HG02885 (cell line): Measurements from ENCODE around the gene METTL8.

Experiments
- ATAC-seq: cut with Tn5 transposase; IDR thresholded peaks from one replicate; pipeline ENCODE4 v1.9.1; 2021; ENCODE audit warnings: mild to moderate bottlenecking; ENCODE audit not compliant: unreplicated experiment, poor library complexity

The METTL8 gene

GRCh38 chr2:171347591-171348032 lies 86.2 kb downstream of the METTL8 start:
- ATAC-seq: no peak

DNA sequence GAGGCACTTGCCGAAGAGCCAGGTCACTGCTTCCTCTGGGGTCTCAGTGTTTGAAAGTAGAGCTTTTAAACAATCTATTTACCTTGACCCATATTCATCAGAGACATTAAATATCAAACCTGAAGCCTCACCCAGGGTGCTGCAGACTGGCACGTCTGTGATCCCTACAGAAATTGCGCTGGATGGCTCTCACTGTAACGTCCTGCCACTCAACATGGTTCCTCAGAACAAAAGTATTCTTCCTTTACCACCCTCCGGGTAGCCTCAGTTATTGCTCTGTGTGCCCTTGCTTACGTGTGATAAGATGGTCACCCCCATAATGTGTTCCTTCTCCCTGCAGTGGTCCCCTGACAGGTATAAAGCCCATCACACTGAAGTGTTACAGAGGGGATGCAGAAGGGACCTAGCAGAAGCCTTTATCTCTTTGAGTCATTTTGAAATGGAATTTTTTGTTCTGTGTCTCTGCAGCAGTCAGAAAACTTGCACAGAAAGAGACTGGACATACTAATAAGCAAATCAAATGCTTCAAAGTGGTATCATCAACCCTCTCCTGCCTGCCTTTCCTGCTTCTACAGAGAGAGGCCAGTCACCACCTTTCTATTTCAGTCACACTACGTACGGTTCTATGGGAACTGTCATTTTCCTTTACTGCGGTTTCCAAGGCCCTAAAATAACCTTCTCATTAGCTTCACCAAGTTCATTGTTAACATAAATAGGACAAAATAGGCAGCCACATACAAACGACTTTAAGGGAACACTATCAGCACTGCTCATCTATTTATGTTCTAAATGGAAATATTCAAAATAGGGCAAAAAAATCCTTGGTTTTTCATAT lies 86.8 kb downstream of the METTL8 start:
- peak; percentile 62 for ATAC-seq

DNA sequence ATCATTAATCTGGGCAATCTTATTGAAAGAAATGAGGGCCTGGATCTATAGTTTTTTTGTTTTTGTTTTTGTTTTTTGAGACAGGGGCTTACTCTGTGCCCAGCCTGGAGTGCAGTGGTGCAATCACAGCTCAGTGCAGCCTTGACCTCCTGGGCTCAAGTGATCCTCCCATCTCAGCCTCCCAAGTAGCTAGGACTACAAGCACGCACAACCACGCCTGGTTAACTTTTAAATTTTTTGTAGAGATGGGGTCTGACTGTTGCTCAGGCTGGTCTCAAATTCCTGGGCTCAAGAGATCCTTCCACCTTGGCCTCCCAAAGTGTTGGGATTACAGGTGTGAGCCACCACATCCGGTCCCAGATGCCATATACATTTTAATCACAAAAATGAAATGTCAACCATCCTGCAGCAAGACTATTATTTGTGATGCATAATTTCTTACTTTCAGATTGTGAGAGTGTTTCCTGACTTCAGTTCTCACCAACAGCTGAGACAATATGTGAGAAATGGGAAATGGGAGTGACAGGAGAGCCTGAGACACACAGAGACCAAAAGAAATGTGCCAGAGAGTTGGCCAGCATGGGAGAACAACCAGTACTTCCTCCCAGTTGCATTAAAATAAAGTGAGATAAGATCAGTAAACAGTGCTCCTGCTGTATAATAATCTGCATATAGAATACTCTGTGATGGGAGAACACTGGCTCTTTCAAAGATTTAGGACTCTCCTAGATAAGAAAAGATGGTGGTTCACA lies 87.6 kb downstream of the METTL8 start:
- no peak for ATAC-seq

DNA sequence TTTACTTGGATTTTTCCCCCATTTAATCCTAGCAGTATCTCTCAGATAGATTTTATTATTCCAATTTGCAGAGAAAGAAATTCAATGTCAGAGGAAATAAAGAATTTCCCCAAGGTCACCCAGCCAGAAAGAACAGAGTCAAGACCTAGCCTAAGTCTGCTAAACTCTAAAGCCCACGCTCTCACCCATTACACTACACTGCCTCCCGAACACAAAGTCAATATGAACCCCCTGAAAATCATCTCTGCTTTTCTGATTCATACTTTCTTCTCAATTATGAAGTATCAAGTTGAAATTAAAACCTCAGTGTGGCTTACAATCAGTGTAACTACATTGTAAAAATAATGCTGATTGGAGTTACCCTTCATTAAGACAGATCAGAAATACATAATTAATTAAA lies 89.6 kb downstream of the METTL8 start:
- ATAC-seq: no peak

DNA sequence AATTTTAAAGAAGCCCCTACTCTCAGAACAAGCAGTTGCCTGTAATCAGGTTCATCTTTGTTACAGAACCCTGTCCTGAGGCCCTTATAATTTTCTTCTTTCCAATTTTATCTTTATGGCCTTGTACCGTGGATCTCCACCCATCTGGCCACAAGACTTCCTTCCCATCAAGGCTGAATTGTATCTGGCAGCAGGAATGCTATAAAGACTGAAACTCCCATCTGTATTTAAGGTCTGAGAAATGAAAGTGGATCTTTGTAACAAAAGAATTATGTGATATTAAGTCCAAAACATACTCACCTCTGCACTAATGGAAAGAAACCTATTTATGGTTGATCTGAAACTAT lies 91.8 kb downstream of the METTL8 start:
- no peak for ATAC-seq

GRCh38 chr2:171341394-171342066 lies 92.3 kb downstream of the METTL8 start:
- ATAC-seq: no peak

GRCh38 chr2:171334946-171335345 lies 98.8 kb downstream of the METTL8 start:
- ATAC-seq: no peak

DNA sequence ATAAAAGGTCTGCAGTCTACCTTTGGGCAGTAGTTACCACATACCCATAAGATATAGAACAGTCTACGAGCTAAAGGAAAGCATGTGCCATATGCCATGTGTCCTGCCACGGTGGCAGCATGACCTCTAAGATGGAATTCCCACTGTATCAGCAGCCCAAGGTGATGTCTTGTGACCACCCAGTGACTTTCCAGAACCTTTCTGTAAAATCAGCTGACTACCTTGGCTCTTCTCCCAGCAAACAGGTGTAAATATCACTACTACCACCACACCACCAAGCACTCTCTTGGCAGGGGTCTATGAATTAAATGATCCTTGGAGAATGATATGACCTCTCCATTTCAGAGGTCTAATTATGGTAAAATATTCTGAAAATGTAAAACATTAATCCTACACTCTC lies 99.6 kb downstream of the METTL8 start:
- no peak for ATAC-seq

DNA sequence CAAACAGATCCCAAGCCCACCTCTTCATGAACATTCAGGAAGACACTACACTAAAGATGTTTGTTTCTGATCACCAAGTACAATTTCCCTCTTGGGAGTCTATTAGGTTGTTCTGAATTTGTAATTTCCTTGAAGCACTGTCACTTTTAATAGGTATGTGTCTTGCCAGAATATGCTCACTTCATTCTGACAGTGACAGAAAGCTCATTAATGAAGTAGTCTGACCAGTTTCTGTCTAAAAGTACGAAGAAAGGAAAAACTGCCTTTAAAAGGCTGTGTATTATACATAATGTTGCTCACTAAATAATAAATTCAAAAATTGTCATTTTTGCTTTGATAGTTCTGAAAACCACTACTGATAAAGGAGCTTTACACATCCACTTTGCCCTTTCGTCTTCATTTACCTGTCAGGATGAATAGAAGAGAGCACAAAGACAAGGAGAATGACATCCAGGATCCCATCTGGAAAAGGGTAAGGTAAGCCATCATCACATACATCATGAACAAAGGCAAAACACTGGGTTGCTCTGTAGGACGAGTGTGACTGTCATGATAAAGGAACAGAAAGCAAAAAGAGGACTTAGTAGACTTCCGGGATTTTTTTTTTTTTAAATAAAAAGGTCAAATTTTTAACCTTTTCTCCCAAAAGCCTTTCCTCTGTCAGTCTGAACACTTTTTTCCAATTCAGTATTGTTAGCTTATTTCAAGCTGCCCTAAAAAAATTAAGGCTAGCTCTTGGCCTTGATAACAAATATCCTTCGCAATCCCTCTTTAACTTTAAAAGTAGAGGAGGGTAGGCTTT lies 103.4 kb downstream of the METTL8 start:
- no peak for ATAC-seq

DNA sequence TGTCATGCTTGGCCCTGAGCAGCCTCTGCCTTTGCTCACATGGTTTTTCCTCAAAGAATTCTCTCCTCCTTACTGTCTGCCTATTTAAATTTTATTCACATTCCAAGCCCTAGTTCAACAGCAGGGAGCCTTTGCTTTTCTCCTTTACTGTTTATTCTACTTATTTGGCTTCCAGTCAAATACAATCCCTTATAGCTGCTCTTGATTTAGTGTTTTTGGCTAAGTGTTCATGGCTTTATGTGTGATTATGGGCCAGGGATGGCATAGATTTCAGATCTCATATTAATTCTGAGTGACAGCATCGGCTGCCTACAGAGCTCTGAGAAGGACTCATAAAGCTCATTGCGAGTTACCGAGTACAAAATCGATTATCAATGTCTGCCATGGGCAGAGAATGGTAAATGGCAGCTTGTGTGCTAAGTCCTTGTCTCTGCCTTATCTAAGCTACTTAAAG lies 106.7 kb downstream of the METTL8 start:
- ATAC-seq: no peak

DNA sequence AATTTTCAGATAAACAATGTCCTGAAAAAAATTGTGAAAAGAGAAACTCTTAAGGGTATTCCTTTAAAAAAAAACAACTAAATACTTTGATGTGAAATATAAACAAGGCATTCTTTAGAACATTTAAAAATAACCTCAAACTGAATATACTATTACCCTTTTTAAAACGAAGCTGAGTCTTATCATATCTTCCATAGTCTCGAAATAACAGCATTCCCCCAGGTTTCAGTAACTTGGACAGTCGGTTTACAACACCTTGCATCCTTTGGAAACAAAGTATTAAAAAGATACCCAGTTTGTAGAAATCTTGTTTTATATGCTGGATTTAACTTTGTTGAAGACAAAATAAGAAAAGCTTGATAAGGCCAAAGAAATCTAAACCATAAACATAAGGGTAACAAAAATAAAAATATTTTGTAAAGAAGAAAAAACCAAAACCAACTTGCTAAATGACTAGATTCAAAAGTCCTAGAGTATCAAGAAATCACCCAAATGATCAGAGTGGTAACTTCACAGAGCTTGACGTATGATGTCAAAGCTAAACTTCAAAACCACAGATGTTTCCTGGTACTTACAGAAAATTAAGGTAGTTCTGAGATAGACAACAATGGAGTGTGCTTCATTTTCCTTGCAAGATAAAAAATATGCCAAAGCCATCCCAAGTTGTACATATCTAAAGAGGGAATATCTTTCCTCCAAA lies 107.8 kb downstream of the METTL8 start:
- ATAC-seq: peak; percentile 50

DNA sequence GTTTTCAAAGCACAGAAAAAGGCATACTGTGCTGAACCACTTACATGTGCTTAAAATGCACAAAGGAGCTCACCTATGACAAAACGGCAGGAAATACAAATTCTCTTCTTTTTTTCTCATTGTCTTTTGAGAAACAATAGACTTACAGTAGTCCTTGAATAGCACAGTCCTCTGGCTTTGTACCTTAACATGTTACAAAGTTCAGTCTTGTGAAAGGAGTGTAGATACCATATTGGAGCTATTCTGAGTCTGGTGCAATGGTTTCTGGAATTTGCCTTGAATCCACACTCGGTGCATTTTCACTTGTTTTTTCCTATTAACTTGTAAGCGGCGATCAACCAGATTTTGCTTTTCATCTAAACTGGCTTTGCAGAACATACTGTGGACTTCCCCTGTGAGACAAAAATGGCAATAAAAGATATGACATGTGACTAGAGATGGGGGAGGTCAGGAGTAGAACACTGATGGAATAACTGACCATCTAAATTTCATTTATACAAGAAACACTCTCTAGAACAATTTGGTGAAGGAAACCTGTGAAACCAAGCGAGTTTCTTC lies 109.7 kb downstream of the METTL8 start:
- ATAC-seq: peak; percentile 31

DNA sequence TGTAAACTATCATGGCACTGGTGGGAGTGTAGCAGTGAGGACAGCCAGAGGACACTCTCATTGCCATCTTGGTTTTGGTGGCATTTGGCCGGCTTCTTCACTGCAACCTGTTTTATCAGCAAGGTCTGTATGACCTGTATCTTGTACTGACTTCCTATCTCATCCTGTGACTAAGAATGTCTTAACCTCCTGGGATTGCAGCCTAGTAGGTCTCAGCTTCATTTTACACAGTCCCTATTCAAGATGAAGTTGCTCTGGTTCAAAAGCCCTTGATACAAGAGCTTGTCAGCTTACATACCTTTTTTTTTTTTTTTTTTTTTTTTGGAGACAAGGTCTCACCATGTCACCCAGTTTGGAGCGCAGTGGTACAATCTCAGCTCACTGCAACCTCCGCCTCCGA lies 110.9 kb downstream of the METTL8 start:
- ATAC-seq: no peak

DNA sequence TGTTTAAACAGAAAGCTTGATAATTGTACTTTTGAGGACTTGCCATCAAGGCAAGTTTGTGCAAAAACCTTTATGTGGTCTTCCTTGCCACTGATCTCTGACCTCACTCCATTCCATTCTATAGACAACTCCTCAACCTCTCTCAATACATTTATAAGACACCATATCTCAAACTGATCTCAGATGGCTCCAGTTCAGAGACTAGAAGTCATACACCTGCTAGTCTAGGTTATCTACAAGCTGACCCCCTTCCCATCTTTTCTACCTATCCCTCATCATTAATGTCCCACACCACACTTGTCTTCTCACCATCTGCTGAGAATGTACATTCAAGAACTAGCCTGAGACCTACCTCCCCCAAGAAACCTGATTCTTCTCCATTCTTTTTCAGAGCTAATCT lies 113.1 kb downstream of the METTL8 start:
- ATAC-seq: no peak

GRCh38 chr2:171320208-171320621 lies 113.6 kb downstream of the METTL8 start:
- ATAC-seq: peak; percentile 31

DNA sequence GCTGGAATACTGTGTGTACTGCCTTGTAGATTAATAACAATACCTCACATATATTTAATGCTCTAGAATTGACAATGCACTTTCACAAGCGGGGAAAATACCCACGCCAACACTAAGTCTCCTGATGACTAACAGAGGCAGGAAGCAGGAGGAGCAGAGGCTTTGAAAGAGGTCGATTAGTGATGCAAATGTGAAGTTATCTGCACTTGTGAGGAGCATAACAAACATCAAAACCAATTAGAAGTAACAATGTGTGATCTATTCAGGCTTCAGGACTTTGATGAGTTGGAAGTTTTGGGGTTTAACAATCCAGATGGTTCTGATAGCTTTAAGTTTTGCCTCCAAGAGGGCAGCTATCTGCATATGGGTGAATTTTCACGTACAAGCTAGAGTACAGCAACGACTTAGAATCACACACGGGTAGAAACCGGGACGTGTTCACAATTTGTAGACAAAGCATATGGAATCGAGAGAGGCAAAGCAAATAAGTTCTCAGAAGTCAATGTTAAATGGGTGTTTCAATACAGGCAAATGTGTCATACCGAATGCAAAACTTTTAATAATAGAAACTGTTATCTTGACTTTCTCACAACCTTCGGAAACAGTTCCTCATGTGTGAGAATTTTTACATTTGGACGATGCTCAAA lies 114.5 kb downstream of the METTL8 start:
- peak; percentile 49 for ATAC-seq

DNA sequence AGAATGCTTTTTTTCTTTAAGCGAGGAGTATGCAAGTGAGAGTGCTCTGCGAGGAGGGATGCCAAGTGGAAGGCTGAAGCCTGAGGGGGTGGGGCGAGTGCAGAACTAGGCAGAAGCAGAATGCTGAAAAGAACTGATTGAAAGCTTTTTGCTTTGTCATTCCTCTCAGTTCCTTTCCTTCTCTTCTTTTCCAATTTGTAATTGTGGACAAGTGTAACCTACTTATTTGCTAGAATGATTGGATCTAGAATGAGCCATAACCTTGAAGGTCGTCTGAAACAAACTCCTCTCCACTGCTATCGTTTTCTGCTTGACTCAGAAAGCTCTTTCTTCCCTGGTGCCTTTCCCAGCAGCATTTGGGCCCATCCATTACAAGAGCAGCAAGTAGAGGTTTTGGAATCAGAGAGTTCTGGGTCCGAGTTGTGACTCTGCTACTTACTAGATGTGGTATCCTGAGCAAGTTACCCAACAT lies 115.3 kb downstream of the METTL8 start:
- ATAC-seq: no peak

DNA sequence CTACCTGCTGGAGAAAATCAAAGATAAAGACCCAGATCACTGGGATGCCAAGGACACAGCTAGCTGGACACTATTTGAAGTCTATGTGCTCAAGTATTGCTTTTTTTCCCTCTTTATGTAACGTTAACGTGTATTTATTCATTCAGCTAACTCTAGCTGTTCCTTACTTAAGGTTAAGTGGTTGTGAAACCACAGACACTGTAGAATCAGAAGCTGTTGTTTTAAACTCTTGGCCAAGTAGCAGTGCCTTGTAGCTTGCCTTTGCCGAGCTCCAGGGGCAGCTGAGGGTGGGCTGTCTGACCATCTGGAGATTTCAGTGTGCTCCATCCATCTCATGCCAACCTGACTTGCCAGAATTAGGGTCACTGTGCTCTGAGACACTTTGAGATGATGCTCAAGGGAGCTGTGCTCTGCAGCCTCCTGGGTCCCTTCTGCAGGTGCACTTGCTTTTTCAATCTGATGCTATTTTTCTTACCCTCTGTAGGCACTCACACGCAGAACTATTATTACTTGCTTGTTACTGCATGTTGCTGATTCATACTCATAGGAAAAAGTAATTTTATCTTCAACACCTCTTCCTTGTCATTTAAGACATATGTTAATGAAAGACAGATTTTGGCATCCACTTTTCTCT lies 116.2 kb downstream of the METTL8 start:
- peak; percentile 50 for ATAC-seq
